NCI-H1092 treated with DMSO at 0.1 percent for 48 hours (cell line): ENCODE data around the gene ADGRV1.

Experiments
- DNase-seq: peaks from one replicate; lab custom pipeline; 2025; lab: John Stamatoyannopoulos, UW

The ADGRV1 gene

GRCh38 chr5:91118796-91119195, 560.2 kb downstream of the ADGRV1 start:
- DNase-seq, result no peak

- DNase-seq, result no peak
Observed at GRCh38 chr5:91119217-91119616, 560.6 kb downstream of the ADGRV1 start.

GRCh38 chr5:91119981-91120850, 561.6 kb downstream of the ADGRV1 start:
- no peak for DNase-seq

GRCh38 chr5:91121347-91121993, 562.9 kb downstream of the ADGRV1 start:
- no peak for DNase-seq

GRCh38 chr5:91122651-91123050, 564.1 kb downstream of the ADGRV1 start:
- DNase-seq, result no peak

- DNase-seq, result no peak
Observed at GRCh38 chr5:91123291-91123690, 564.7 kb downstream of the ADGRV1 start.

GRCh38 chr5:91123901-91124300, 565.3 kb downstream of the ADGRV1 start:
- no peak for DNase-seq

GRCh38 chr5:91125916-91126315, 567.3 kb downstream of the ADGRV1 start:
- DNase-seq, result no peak

GRCh38 chr5:91126448-91126847, 567.9 kb downstream of the ADGRV1 start:
- no peak for DNase-seq

- DNase-seq, result no peak
Observed at GRCh38 chr5:91126888-91127287, 568.3 kb downstream of the ADGRV1 start.

GRCh38 chr5:91127456-91128081, 569.0 kb downstream of the ADGRV1 start:
- DNase-seq, result no peak

- no peak for DNase-seq
Observed at GRCh38 chr5:91128604-91129003, 570.0 kb downstream of the ADGRV1 start.

- DNase-seq, result no peak
Observed at GRCh38 chr5:91129748-91130147, 571.2 kb downstream of the ADGRV1 start.

- DNase-seq, result no peak
Observed at GRCh38 chr5:91130759-91131158, 572.2 kb downstream of the ADGRV1 start.

- DNase-seq, result no peak
Observed at GRCh38 chr5:91132550-91132949, 574.0 kb downstream of the ADGRV1 start.

- no peak for DNase-seq
Observed at GRCh38 chr5:91133183-91133582, 574.6 kb downstream of the ADGRV1 start.

- no peak for DNase-seq
Observed at GRCh38 chr5:91135475-91136248, 577.1 kb downstream of the ADGRV1 start.

GRCh38 chr5:91136271-91136670, 577.7 kb downstream of the ADGRV1 start:
- no peak for DNase-seq

GRCh38 chr5:91137647-91138046, 579.0 kb downstream of the ADGRV1 start:
- no peak for DNase-seq

GRCh38 chr5:91139572-91140200, 581.1 kb downstream of the ADGRV1 start:
- no peak for DNase-seq

- no peak for DNase-seq
Observed at GRCh38 chr5:91140657-91141056, 582.1 kb downstream of the ADGRV1 start.

GRCh38 chr5:91141642-91142041, 583.0 kb downstream of the ADGRV1 start:
- no peak for DNase-seq
